Measurements from ENCODE around the gene CIART.

DNA sequence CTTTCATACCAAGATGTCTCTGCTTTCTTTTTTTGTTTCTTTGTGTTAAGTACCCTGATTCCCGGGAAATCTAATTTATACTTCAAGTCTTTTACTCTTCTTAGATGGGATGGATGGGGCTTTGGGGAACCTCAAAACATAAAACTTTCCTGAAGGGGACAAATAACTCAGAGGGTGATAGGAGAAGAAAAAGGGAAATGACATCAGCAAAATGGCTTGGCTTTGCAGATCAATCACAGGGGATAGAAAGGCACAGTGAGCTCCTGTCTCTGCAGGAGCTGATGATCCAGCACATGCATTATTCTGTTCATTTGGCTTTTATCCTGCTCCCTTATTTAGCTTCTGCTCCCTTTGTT is 26.2 kb upstream of the CIART start:
- TF ChIP-seq, protein P1, sequence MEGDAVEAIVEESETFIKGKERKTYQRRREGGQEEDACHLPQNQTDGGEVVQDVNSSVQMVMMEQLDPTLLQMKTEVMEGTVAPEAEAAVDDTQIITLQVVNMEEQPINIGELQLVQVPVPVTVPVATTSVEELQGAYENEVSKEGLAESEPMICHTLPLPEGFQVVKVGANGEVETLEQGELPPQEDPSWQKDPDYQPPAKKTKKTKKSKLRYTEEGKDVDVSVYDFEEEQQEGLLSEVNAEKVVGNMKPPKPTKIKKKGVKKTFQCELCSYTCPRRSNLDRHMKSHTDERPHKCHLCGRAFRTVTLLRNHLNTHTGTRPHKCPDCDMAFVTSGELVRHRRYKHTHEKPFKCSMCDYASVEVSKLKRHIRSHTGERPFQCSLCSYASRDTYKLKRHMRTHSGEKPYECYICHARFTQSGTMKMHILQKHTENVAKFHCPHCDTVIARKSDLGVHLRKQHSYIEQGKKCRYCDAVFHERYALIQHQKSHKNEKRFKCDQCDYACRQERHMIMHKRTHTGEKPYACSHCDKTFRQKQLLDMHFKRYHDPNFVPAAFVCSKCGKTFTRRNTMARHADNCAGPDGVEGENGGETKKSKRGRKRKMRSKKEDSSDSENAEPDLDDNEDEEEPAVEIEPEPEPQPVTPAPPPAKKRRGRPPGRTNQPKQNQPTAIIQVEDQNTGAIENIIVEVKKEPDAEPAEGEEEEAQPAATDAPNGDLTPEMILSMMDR (IDR thresholded peaks at IDR 0.05; ENCODE audit: poor library complexity) = no peak
- no peak for TF ChIP-seq EZH2 (IDR thresholded peaks at IDR 0.05; ENCODE audit: borderline replicate concordance)

Data from hepatocyte (in vitro differentiated cells).